Right lobe of liver (tissue), 4 donors: ENCODE measurements around the gene MTA1.

Experiments
- CTCF ChIP-seq, 4 donors: fragments of 200-600 bp in 3 of 4; fragments of 450-650 bp in 1 of 4; IDR thresholded peaks; one replicate each; pipeline versions ENCODE4 v1.5.1 to v1.8.0; 2016 to 2022; ENCODE audit warnings: antibody characterized with exemption in 4 of 4, mild to moderate bottlenecking in 2 of 4
- POLR2A ChIP-seq: fragments of 450-650 bp; IDR thresholded peaks from one replicate; pipeline ENCODE4 v1.6.1; 2017; ENCODE audit warnings: antibody characterized with exemption, mild to moderate bottlenecking
- donor health status: DM: no; HTN: no; CAD: no.
- donor health status: DM: no; HTN: no; CAD: no.
- donor health status: DM: no; HTN: yes; CAD: no.

- TF ChIP-seq CTCF (IDR thresholded peaks at IDR 0.05) (no peak), POLR2A (no peak)
These were observed 24.1 kb upstream of the MTA1 start for GRCh38 chr14:105395538-105395854.
